HEK293T (cell line): ENCODE results near the gene NIT2.

ENCODE experiments used
- ARNT ChIP-seq: fragments of 450-650 bp; IDR thresholded peaks from 2 replicates; pipeline ENCODE4 v1.6.1; 2017; ENCODE audit warnings: mild to moderate bottlenecking
- BHLHE40 ChIP-seq: fragments of 450-650 bp; IDR thresholded peaks from 2 replicates; pipeline ENCODE4 v1.6.1; 2016; ENCODE audit warnings: mild to moderate bottlenecking, moderate library complexity, borderline replicate concordance
- CTBP1 ChIP-seq: fragments of 450-650 bp; IDR thresholded peaks from 2 replicates; pipeline ENCODE4 v1.6.1; 2016; ENCODE audit warnings: borderline replicate concordance
- ELF4 ChIP-seq: fragments of 450-650 bp; IDR thresholded peaks from 2 replicates; pipeline ENCODE4 v1.6.1; 2017; ENCODE audit warnings: antibody characterized with exemption
- FOXA1 ChIP-seq: fragments of 450-650 bp; IDR thresholded peaks from 2 replicates; pipeline ENCODE4 v1.6.1; 2016; ENCODE audit warnings: mild to moderate bottlenecking
- FOXM1 ChIP-seq: fragments of 450-650 bp; IDR thresholded peaks from 2 replicates; pipeline ENCODE4 v1.6.1; 2017; ENCODE audit warnings: mild to moderate bottlenecking, borderline replicate concordance
- HDGF ChIP-seq: fragments of 450-650 bp; IDR thresholded peaks from 2 replicates; pipeline ENCODE4 v1.6.1; 2017; ENCODE audit warnings: antibody characterized with exemption, borderline replicate concordance
- LEF1 ChIP-seq: fragments of 450-650 bp; IDR thresholded peaks from 2 replicates; pipeline ENCODE4 v1.6.1; 2017; ENCODE audit warnings: mild to moderate bottlenecking, borderline replicate concordance
- NFRKB ChIP-seq: fragments of 450-650 bp; IDR thresholded peaks from 2 replicates; pipeline ENCODE4 v1.6.1; 2016; ENCODE audit warnings: mild to moderate bottlenecking, moderate library complexity
- PKNOX1 ChIP-seq: fragments of 450-650 bp; IDR thresholded peaks from 2 replicates; pipeline ENCODE4 v1.6.1; 2016
- SP1 ChIP-seq: fragments of 450-650 bp; IDR thresholded peaks from 2 replicates; pipeline ENCODE4 v1.6.1; 2017
- SUZ12 ChIP-seq: fragments of 450-650 bp; IDR thresholded peaks from 2 replicates; pipeline ENCODE4 v1.6.1; 2016; ENCODE audit warnings: mild to moderate bottlenecking
- TARDBP ChIP-seq: fragments of 450-650 bp; IDR thresholded peaks from 2 replicates; pipeline ENCODE4 v1.6.1; 2016
- ZNF384 ChIP-seq: fragments of 450-650 bp; IDR thresholded peaks from 2 replicates; pipeline ENCODE4 v1.6.1; 2016

- TF ChIP-seq SP1 (no peak), BHLHE40 (no peak), CTBP1 (no peak), ELF4 (no peak), FOXA1 (no peak), SUZ12 (no peak), ARNT (no peak), TARDBP (no peak), LEF1 (no peak), NFRKB (no peak), PKNOX1 (no peak), FOXM1 (no peak), HDGF (no peak), ZNF384 (no peak)
Measured at GRCh38 chr3:100360757-100361496, 26.4 kb downstream of the NIT2 start.
